ENCODE measurements around the gene CCDC27.

DNA sequence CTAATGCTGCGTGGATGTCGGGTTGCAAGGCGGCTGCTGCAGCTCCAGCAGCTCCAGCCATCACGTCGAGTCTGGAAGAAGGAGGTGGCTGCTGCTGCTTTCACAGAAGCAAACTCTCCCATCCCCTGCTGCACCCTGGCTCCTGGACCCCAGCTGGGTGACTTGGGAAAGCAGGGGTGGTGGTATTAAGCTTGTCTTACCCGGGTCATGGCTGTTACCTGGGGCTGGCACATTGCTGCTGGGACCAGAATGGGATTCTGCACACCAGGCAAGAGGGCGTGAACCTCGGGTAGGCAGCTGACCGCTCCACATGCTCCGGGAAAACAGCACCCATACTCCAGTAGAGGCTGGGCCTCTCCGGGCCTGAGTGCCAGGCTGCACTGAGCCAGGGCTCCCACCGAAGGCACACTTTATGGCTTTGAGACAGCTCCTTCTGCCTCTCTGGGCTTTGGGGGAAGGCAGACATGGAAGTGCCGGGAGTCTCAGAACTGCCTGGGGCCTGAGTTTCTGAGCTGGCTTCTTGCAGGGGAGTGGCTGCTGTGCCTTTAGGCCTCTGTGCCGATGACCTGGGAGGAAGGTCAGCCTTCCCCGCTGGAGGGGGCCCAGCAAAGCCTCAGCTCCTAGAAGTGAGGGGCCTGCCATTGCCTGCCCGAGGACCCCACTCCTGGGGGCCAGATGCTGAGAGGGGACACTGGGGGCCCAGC is 21.5 kb downstream of the CCDC27 start:
- TF ChIP-seq, protein P1, sequence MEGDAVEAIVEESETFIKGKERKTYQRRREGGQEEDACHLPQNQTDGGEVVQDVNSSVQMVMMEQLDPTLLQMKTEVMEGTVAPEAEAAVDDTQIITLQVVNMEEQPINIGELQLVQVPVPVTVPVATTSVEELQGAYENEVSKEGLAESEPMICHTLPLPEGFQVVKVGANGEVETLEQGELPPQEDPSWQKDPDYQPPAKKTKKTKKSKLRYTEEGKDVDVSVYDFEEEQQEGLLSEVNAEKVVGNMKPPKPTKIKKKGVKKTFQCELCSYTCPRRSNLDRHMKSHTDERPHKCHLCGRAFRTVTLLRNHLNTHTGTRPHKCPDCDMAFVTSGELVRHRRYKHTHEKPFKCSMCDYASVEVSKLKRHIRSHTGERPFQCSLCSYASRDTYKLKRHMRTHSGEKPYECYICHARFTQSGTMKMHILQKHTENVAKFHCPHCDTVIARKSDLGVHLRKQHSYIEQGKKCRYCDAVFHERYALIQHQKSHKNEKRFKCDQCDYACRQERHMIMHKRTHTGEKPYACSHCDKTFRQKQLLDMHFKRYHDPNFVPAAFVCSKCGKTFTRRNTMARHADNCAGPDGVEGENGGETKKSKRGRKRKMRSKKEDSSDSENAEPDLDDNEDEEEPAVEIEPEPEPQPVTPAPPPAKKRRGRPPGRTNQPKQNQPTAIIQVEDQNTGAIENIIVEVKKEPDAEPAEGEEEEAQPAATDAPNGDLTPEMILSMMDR (IDR thresholded peaks at IDR 0.05) = no peak
- TF ChIP-seq POLR2A (IDR thresholded peaks at IDR 0.05) = no peak
